GM23248 (cell line): ENCODE measurements around the gene HAUS8. TPM values are rescaled to one million over a fixed set of nuclear protein-coding genes. Genes with fewer than 3 reads are reported as not detected.

Experiments used
- DNase-seq: peaks from one replicate; pipeline ENCODE4 v3.0.0-alpha.2; 2015
- H2AFZ ChIP-seq: fragments of 200-600 bp; sonication (generic); 2 replicates; pipeline ENCODE4 v1.6.1; 2016; ENCODE audit warnings: antibody characterized with exemption
- H3F3A ChIP-seq: fragments of 200-600 bp; sonication (generic); 2 replicates; pipeline ENCODE4 v1.6.1; 2016; ENCODE audit warnings: mild to moderate bottlenecking, antibody characterized with exemption, mixed run types; ENCODE audit not compliant: insufficient read depth
- H3K27ac ChIP-seq: fragments of 200-600 bp; sonication (generic); 2 replicates; pipeline ENCODE4 v1.5.1; 2016; ENCODE audit warnings: mild to moderate bottlenecking
- H3K27me3 ChIP-seq: fragments of 200-600 bp; sonication (generic); replicated peaks from 2 replicates; pipeline ENCODE4 v1.6.1; 2016; ENCODE audit warnings: mild to moderate bottlenecking; ENCODE audit not compliant: insufficient read depth
- H3K36me3 ChIP-seq: fragments of 200-600 bp; sonication (generic); 2 replicates; pipeline ENCODE4 v1.6.1; 2016; ENCODE audit warnings: low read depth, mild to moderate bottlenecking
- H3K4me1 ChIP-seq: fragments of 200-600 bp; sonication (generic); 2 replicates; pipeline ENCODE4 v1.6.1; 2016; ENCODE audit warnings: mild to moderate bottlenecking; ENCODE audit not compliant: insufficient read depth
- H3K4me2 ChIP-seq: fragments of 200-600 bp; sonication (generic); one replicate; pipeline ENCODE4 v1.6.1; 2016; ENCODE audit warnings: mild to moderate bottlenecking; ENCODE audit not compliant: unreplicated experiment
- H3K4me3 ChIP-seq: fragments of 200-600 bp; sonication (generic); 2 replicates; pipeline ENCODE4 v1.5.1; 2016; ENCODE audit warnings: mild to moderate bottlenecking
- H3K79me2 ChIP-seq: fragments of 200-600 bp; sonication (generic); 2 replicates; pipeline ENCODE4 v1.6.1; 2016; ENCODE audit warnings: mild to moderate bottlenecking; ENCODE audit not compliant: insufficient read depth
- H3K9ac ChIP-seq: fragments of 200-600 bp; sonication (generic); 2 replicates; pipeline ENCODE4 v1.6.1; 2016; ENCODE audit warnings: mild to moderate bottlenecking
- H3K9me2 ChIP-seq: fragments of 200-600 bp; sonication (generic); 2 replicates; pipeline ENCODE4 v1.6.1; 2016; ENCODE audit warnings: mixed run types, mild to moderate bottlenecking, moderate library complexity; ENCODE audit not compliant: insufficient read depth
- H3K9me3 ChIP-seq: fragments of 200-600 bp; sonication (generic); one replicate; pipeline ENCODE4 v1.6.1; 2017; ENCODE audit warnings: low read depth
- H4K20me1 ChIP-seq: fragments of 200-600 bp; sonication (generic); 2 replicates; pipeline ENCODE4 v1.6.0; 2016; ENCODE audit not compliant: insufficient read depth
- EZH2 ChIP-seq: fragments of 200-600 bp; sonication (generic); IDR thresholded peaks from 2 replicates; pipeline ENCODE4 v1.6.1; 2018; ENCODE audit warnings: antibody characterized with exemption, mild to moderate bottlenecking; ENCODE audit not compliant: insufficient read depth, poor library complexity, severe bottlenecking
- EZH2phosphoT487 ChIP-seq: fragments of 200-600 bp; sonication (generic); IDR thresholded peaks from 2 replicates; pipeline ENCODE4 v1.6.1; 2018; ENCODE audit warnings: antibody characterized with exemption, moderate library complexity, mild to moderate bottlenecking, low read depth; ENCODE audit not compliant: insufficient read depth
- WGBS, 2 experiments: methylation state at CpG; one replicate each; pipeline ENCODE4 v1.1.6; 2015 to 2017; ENCODE audit warnings: low lambda C conversion rate in 2 of 2, low coverage in 1 of 2; ENCODE audit errors: missing lambda C conversion rate in 2 of 2; 5-methylcytosine and 5-hydroxymethylcytosine counted together
- in situ Hi-C: fragments of 300-500 bp; cut with MboI; formaldehyde crosslinking; loops from 2 replicates; pipeline ENCODE4 v1.15.0; 2020
- polyA plus RNA-seq: library from polyadenylated mRNA; unstranded; fragments of >200 nt; fragmentation: Nextera tagmentation; extraction: Ambion mirVana; gene quantifications from 2 replicates; pipeline ENCODE4 v1.2.1, GENCODE V29; 2016
- total RNA-seq: library from RNA; depleted of rRNA; stranded (reverse); fragments of >200 nt; shearing (Covaris generic); gene quantifications from 2 replicates; pipeline ENCODE4 v1.2.3, GENCODE V29; 2014

HAUS8 gene
- total and polyA plus RNA-seq, 2 experiments from 2014 or later = 3.4 to 8.2 TPM

- 0 out of 2 replicates have a peak, but pooled peaks cover 10% of the 10 kb centered on the region for H3K27me3 ChIP-seq
- no peak for DNase-seq
- no peaks in the 10 kb centered on the region for H3K9me2 ChIP-seq
- H3K36me3 ChIP-seq = no peaks in the 10 kb centered on the region
- no peaks in the 10 kb centered on the region for H3K79me2 ChIP-seq
- no peaks in the 10 kb centered on the region for H4K20me1 ChIP-seq
- H3F3A ChIP-seq = no peaks in the 10 kb centered on the region
- 64 to 72% methylated on average over 13 to 16 of the region's 16 CpGs for WGBS, 2 experiments
- no peaks in the 10 kb centered on the region for H3K4me1 ChIP-seq
- no peak overlapping the region for H3K9ac ChIP-seq
- no peak overlapping the region for H3K4me3 ChIP-seq
- no peak for TF ChIP-seq EZH2
- no peak for TF ChIP-seq EZH2phosphoT487
- in situ Hi-C loops = no loop called here
- no peaks in the 10 kb centered on the region for H3K9me3 ChIP-seq
- no peak overlapping the region for H3K27ac ChIP-seq
- no peak overlapping the region for H3K4me2 ChIP-seq
- H2AFZ ChIP-seq = no peak overlapping the region
Measured at GRCh38 chr19:17011485-17011884, 63.8 kb downstream of the HAUS8 start.

GRCh38 chr19:17006579-17006978 is 68.7 kb downstream of the HAUS8 start:
- TF ChIP-seq EZH2 (no peak), EZH2phosphoT487 (no peak)
- no peaks in the 10 kb centered on the region for H3K36me3 ChIP-seq
- no peaks in the 10 kb centered on the region; the same call in 1 of the 2 replicates for H3K27me3 ChIP-seq
- H3K9me3 ChIP-seq = no peaks in the 10 kb centered on the region
- H3K4me1 ChIP-seq = no peaks in the 10 kb centered on the region
- no peak overlapping the region for H2AFZ ChIP-seq
- no peaks in the 10 kb centered on the region for H3K79me2 ChIP-seq
- H4K20me1 ChIP-seq = no peaks in the 10 kb centered on the region
- no peak for DNase-seq
- no peak overlapping the region for H3K27ac ChIP-seq
- no peaks in the 10 kb centered on the region for H3F3A ChIP-seq
- H3K9me2 ChIP-seq = no peaks in the 10 kb centered on the region
- no peak overlapping the region for H3K9ac ChIP-seq
- no peak overlapping the region for H3K4me3 ChIP-seq
- H3K4me2 ChIP-seq = no peak overlapping the region
- WGBS, 2 experiments = 36 to 44% methylated on average over 3 of the region's 3 CpGs
- in situ Hi-C loops = no loop called here

- WGBS, 2 experiments = 48 to 55% methylated on average over 2 to 3 of the region's 3 CpGs
- Histone ChIP-seq H3K4me1 (no peaks in the 10 kb centered on the region), H3F3A (no peaks in the 10 kb centered on the region), H3K9ac (no peak overlapping the region), H3K27ac (no peak overlapping the region), H3K36me3 (no peaks in the 10 kb centered on the region), H3K9me3 (no peaks in the 10 kb centered on the region), H3K79me2 (no peaks in the 10 kb centered on the region), H2AFZ (no peak overlapping the region), H3K4me2 (no peak overlapping the region), H3K27me3 (no peaks in the 10 kb centered on the region; the same call in 1 of the 2 replicates), H4K20me1 (no peaks in the 10 kb centered on the region), H3K4me3 (no peak overlapping the region), H3K9me2 (no peaks in the 10 kb centered on the region)
- in situ Hi-C loops = no loop called here
- no peak for TF ChIP-seq EZH2
- TF ChIP-seq EZH2phosphoT487 = no peak
- no peak for DNase-seq
Measured at GRCh38 chr19:17005000-17005399, 70.3 kb downstream of the HAUS8 start.

- no peaks in the 10 kb centered on the region for H3F3A ChIP-seq
- 73% methylated on average over 11 to 15 of the region's 15 CpGs for WGBS, 2 experiments
- H3K4me3 ChIP-seq = no peak overlapping the region
- no peak overlapping the region for H3K4me2 ChIP-seq
- TF ChIP-seq EZH2phosphoT487 = no peak
- TF ChIP-seq EZH2 = no peak
- H3K9ac ChIP-seq = no peak overlapping the region
- no peaks in the 10 kb centered on the region for H3K9me2 ChIP-seq
- H3K27ac ChIP-seq = no peak overlapping the region
- H3K27me3 ChIP-seq = no peaks in the 10 kb centered on the region; the same call in 1 of the 2 replicates
- no peak for DNase-seq
- no peak overlapping the region for H2AFZ ChIP-seq
- in situ Hi-C loops = no loop called here
- no peaks in the 10 kb centered on the region for H3K79me2 ChIP-seq
- no peaks in the 10 kb centered on the region for H3K36me3 ChIP-seq
- no peaks in the 10 kb centered on the region for H3K9me3 ChIP-seq
- H3K4me1 ChIP-seq = no peaks in the 10 kb centered on the region
- no peaks in the 10 kb centered on the region for H4K20me1 ChIP-seq
Measured at GRCh38 chr19:17004386-17004785, 70.9 kb downstream of the HAUS8 start.

GRCh38 chr19:17002455-17002854 is 72.8 kb downstream of the HAUS8 start:
- no peak overlapping the region for H3K9ac ChIP-seq
- no peaks in the 10 kb centered on the region for H3F3A ChIP-seq
- no peaks in the 10 kb centered on the region for H3K79me2 ChIP-seq
- TF ChIP-seq EZH2phosphoT487 (no peak), EZH2 (no peak)
- no peaks in the 10 kb centered on the region for H4K20me1 ChIP-seq
- H3K9me3 ChIP-seq = no peaks in the 10 kb centered on the region
- H2AFZ ChIP-seq = no peak overlapping the region
- H3K9me2 ChIP-seq = no peaks in the 10 kb centered on the region
- in situ Hi-C loops = no loop called here
- no peaks in the 10 kb centered on the region; the same call in 1 of the 2 replicates for H3K27me3 ChIP-seq
- no peak for DNase-seq
- no peak overlapping the region for H3K27ac ChIP-seq
- 26 to 34% methylated on average over 7 of the region's 7 CpGs for WGBS, 2 experiments
- H3K4me1 ChIP-seq = no peaks in the 10 kb centered on the region
- no peak overlapping the region for H3K4me3 ChIP-seq
- no peak overlapping the region for H3K4me2 ChIP-seq
- no peaks in the 10 kb centered on the region for H3K36me3 ChIP-seq
